Measurements from ENCODE around the gene RERE.
A peak's percentile ranks its signal among the peaks of the same experiment; 100 is the strongest.
"Not testable (repeated sequence)": the region's sequence is repeated elsewhere in the genome, so short reads cannot be mapped to it uniquely, and the experiment has no call there.

Gene RERE

GRCh38 chr1:8716238-8716637 is 101.2 kb downstream of the RERE start:
- DNase-seq (no peak), ATAC-seq (no peak)

GRCh38 chr1:8714173-8714572 is 103.3 kb downstream of the RERE start:
- ATAC-seq (no peak), DNase-seq (no peak)

GRCh38 chr1:8712413-8713231 is 104.8 kb downstream of the RERE start:
- DNase-seq, result no peak
- peak; percentile 59 for ATAC-seq

- DNase-seq (no peak), ATAC-seq (no peak)
These were observed 105.5 kb downstream of the RERE start for GRCh38 chr1:8711873-8712412.

GRCh38 chr1:8711151-8711550 is 106.3 kb downstream of the RERE start:
- DNase-seq, result no peak
- ATAC-seq, result no peak

- ATAC-seq (no peak), DNase-seq (no peak)
These were observed 109.2 kb downstream of the RERE start for GRCh38 chr1:8708259-8708658.

- no peak for DNase-seq
- no peak for ATAC-seq
These were observed 110.4 kb downstream of the RERE start for GRCh38 chr1:8706995-8707396.

- no peak for DNase-seq
- no peak for ATAC-seq
These were observed 111.1 kb downstream of the RERE start for GRCh38 chr1:8706291-8706690.

GRCh38 chr1:8704866-8705506 is 112.5 kb downstream of the RERE start:
- ATAC-seq, result no peak
- no peak for DNase-seq

GRCh38 chr1:8702850-8703810 is 114.3 kb downstream of the RERE start:
- peak; percentile 78 for ATAC-seq
- DNase-seq, result peak; percentile 83

GRCh38 chr1:8702472-8702849 is 115.0 kb downstream of the RERE start:
- DNase-seq (no peak), ATAC-seq (no peak)

GRCh38 chr1:8701794-8702471 is 115.5 kb downstream of the RERE start:
- DNase-seq (peak; percentile 42), ATAC-seq (no peak)

- DNase-seq, result no peak
- ATAC-seq, result no peak
These were observed 117.8 kb downstream of the RERE start for GRCh38 chr1:8699679-8700078.

GRCh38 chr1:8698937-8699447 is 118.4 kb downstream of the RERE start:
- ATAC-seq (no peak), DNase-seq (no peak)

GRCh38 chr1:8698012-8698630 is 119.3 kb downstream of the RERE start:
- no peak for ATAC-seq
- DNase-seq, result no peak

- not testable (repeated sequence) for ATAC-seq, DNase-seq
These were observed 122.0 kb downstream of the RERE start for GRCh38 chr1:8695442-8695841.

GRCh38 chr1:8693107-8693506 is 124.3 kb downstream of the RERE start:
- no peak for ATAC-seq

GRCh38 chr1:8691662-8692061 is 125.8 kb downstream of the RERE start:
- no peak for DNase-seq
- ATAC-seq, result no peak

More at GRCh38 chr1:8693107-8693506, 124.3 kb downstream of the RERE start:
- DNase-seq, result no peak

- ATAC-seq, result no peak
- DNase-seq, result no peak
These were observed 127.3 kb downstream of the RERE start for GRCh38 chr1:8690253-8690525.

- ATAC-seq (no peak), DNase-seq (no peak)
These were observed 127.8 kb downstream of the RERE start for GRCh38 chr1:8689431-8690252.

Data from stimulated activated naive CD8-positive, alpha-beta T cell treated with anti-CD3 and anti-CD28 coated beads, Interleukin-15, Interleukin-2, amounts not matched to agents 100 U/mL and 50 U/mL, for 24 hours (primary cell).